Measurements from ENCODE around the gene PLXDC2.

DNA sequence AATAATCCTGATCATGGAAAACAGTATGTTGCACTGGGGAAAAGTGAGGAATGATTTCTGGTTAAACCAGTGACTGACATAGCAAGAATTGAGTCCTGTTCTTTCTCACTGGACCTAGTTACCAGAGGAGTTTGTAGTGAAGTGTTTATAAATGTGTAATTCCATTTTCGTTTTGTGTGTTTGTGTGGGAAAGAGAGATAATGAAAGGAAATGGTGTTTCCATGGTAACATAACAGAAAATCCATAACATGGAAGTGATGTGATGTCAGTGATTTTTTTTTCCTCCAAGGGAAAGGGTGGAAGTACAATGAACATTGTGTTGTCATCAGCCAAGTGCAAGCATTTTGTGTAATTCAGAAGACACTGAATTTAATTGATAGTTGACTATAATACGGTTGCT is 283.9 kb downstream of the PLXDC2 start:
- TF ChIP-seq, protein P1, sequence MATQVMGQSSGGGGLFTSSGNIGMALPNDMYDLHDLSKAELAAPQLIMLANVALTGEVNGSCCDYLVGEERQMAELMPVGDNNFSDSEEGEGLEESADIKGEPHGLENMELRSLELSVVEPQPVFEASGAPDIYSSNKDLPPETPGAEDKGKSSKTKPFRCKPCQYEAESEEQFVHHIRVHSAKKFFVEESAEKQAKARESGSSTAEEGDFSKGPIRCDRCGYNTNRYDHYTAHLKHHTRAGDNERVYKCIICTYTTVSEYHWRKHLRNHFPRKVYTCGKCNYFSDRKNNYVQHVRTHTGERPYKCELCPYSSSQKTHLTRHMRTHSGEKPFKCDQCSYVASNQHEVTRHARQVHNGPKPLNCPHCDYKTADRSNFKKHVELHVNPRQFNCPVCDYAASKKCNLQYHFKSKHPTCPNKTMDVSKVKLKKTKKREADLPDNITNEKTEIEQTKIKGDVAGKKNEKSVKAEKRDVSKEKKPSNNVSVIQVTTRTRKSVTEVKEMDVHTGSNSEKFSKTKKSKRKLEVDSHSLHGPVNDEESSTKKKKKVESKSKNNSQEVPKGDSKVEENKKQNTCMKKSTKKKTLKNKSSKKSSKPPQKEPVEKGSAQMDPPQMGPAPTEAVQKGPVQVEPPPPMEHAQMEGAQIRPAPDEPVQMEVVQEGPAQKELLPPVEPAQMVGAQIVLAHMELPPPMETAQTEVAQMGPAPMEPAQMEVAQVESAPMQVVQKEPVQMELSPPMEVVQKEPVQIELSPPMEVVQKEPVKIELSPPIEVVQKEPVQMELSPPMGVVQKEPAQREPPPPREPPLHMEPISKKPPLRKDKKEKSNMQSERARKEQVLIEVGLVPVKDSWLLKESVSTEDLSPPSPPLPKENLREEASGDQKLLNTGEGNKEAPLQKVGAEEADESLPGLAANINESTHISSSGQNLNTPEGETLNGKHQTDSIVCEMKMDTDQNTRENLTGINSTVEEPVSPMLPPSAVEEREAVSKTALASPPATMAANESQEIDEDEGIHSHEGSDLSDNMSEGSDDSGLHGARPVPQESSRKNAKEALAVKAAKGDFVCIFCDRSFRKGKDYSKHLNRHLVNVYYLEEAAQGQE (tag by site-specific recombination; IDR thresholded peaks at IDR 0.05), result no peak
- TF ChIP-seq ZFP37 (tag by site-specific recombination; IDR thresholded peaks at IDR 0.05) (no peak), ZFP3 (tag by site-specific recombination; IDR thresholded peaks at IDR 0.05; ENCODE audit: low read depth) (no peak), ZNF768 (tag by site-specific recombination; IDR thresholded peaks at IDR 0.05) (no peak), MEIS1 (CRISPR knock-in tag; IDR thresholded peaks at IDR 0.05; ENCODE audit: borderline replicate concordance) (no peak), ZNF514 (tag by site-specific recombination; IDR thresholded peaks at IDR 0.05) (no peak), ZNF239 (tag by site-specific recombination; IDR thresholded peaks at IDR 0.05) (no peak)
- TF ChIP-seq, protein P2, sequence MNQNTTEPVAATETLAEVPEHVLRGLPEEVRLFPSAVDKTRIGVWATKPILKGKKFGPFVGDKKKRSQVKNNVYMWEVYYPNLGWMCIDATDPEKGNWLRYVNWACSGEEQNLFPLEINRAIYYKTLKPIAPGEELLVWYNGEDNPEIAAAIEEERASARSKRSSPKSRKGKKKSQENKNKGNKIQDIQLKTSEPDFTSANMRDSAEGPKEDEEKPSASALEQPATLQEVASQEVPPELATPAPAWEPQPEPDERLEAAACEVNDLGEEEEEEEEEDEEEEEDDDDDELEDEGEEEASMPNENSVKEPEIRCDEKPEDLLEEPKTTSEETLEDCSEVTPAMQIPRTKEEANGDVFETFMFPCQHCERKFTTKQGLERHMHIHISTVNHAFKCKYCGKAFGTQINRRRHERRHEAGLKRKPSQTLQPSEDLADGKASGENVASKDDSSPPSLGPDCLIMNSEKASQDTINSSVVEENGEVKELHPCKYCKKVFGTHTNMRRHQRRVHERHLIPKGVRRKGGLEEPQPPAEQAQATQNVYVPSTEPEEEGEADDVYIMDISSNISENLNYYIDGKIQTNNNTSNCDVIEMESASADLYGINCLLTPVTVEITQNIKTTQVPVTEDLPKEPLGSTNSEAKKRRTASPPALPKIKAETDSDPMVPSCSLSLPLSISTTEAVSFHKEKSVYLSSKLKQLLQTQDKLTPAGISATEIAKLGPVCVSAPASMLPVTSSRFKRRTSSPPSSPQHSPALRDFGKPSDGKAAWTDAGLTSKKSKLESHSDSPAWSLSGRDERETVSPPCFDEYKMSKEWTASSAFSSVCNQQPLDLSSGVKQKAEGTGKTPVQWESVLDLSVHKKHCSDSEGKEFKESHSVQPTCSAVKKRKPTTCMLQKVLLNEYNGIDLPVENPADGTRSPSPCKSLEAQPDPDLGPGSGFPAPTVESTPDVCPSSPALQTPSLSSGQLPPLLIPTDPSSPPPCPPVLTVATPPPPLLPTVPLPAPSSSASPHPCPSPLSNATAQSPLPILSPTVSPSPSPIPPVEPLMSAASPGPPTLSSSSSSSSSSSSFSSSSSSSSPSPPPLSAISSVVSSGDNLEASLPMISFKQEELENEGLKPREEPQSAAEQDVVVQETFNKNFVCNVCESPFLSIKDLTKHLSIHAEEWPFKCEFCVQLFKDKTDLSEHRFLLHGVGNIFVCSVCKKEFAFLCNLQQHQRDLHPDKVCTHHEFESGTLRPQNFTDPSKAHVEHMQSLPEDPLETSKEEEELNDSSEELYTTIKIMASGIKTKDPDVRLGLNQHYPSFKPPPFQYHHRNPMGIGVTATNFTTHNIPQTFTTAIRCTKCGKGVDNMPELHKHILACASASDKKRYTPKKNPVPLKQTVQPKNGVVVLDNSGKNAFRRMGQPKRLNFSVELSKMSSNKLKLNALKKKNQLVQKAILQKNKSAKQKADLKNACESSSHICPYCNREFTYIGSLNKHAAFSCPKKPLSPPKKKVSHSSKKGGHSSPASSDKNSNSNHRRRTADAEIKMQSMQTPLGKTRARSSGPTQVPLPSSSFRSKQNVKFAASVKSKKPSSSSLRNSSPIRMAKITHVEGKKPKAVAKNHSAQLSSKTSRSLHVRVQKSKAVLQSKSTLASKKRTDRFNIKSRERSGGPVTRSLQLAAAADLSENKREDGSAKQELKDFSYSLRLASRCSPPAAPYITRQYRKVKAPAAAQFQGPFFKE (tag by site-specific recombination; IDR thresholded peaks at IDR 0.05; ENCODE audit: borderline replicate concordance), result no peak
- TF ChIP-seq, protein P3, sequence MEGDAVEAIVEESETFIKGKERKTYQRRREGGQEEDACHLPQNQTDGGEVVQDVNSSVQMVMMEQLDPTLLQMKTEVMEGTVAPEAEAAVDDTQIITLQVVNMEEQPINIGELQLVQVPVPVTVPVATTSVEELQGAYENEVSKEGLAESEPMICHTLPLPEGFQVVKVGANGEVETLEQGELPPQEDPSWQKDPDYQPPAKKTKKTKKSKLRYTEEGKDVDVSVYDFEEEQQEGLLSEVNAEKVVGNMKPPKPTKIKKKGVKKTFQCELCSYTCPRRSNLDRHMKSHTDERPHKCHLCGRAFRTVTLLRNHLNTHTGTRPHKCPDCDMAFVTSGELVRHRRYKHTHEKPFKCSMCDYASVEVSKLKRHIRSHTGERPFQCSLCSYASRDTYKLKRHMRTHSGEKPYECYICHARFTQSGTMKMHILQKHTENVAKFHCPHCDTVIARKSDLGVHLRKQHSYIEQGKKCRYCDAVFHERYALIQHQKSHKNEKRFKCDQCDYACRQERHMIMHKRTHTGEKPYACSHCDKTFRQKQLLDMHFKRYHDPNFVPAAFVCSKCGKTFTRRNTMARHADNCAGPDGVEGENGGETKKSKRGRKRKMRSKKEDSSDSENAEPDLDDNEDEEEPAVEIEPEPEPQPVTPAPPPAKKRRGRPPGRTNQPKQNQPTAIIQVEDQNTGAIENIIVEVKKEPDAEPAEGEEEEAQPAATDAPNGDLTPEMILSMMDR (tag by site-specific recombination; IDR thresholded peaks at IDR 0.05), result no peak
